Gastroesophageal sphincter (tissue), 4 donors: ENCODE data around the gene KRTAP4-6. TPM values are rescaled to one million over a fixed set of nuclear protein-coding genes. Genes with fewer than 3 reads are reported as not detected.
"Not testable (repeated sequence)": the region's sequence is repeated elsewhere in the genome, so short reads cannot be mapped to it uniquely, and the experiment has no call there.

Experiments
- ATAC-seq: fragments of 150-250 bp; one replicate; pipeline ENCODE4 v1.9.1; 2016; ENCODE audit warnings: mild to moderate bottlenecking, moderate library complexity
- H3K27ac ChIP-seq, 4 donors: fragments of 200-600 bp; sonication (generic) in 3 of 4; 1 replicate in 3 of 4; 2 replicates in 1 of 4; pipeline ENCODE4 v1.5.1; 2016 to 2019
- H3K27me3 ChIP-seq: fragments of 200-600 bp; sonication (generic); one replicate; pipeline ENCODE4 v1.5.1; 2019
- H3K36me3 ChIP-seq, 2 donors: fragments of 200-600 bp; sonication (generic); one replicate each; pipeline ENCODE4 v1.5.1; 2019; ENCODE audit warnings: control low read depth in 1 of 2
- H3K4me1 ChIP-seq, 3 donors: fragments of 200-600 bp; sonication (generic); 1 replicate in 2 of 3; 2 replicates in 1 of 3; pipeline ENCODE4 v1.5.1; 2016 to 2019; ENCODE audit warnings: control low read depth in 2 of 3
- H3K4me3 ChIP-seq, 2 donors: fragments of 200-600 bp; sonication (generic); one replicate each; pipeline ENCODE4 v1.5.1; 2019; ENCODE audit warnings: mild to moderate bottlenecking in 1 of 2, moderate library complexity in 1 of 2
- H3K9me3 ChIP-seq, 3 donors: fragments of 200-600 bp; sonication (generic); one replicate each; pipeline ENCODE4 v1.5.1; 2017 to 2019; ENCODE audit warnings: control low read depth in 2 of 3
- CTCF ChIP-seq, 4 experiments: fragments of 200-600 bp in 2 of 4; fragments of 450-650 bp in 2 of 4; sonication (generic) in 1 of 4; IDR thresholded peaks; one replicate each; pipeline ENCODE4 v1.5.1; 2017 to 2019; ENCODE audit warnings: antibody characterized with exemption in 4 of 4, mild to moderate bottlenecking in 2 of 4, moderate library complexity in 2 of 4
- EP300 ChIP-seq: sonication (generic); formaldehyde crosslinking; IDR thresholded peaks from one replicate; pipeline ENCODE4 v1.6.1; 2017; ENCODE audit warnings: antibody characterized with exemption, mild to moderate bottlenecking
- POLR2A ChIP-seq, 2 donors: fragments of 450-650 bp; IDR thresholded peaks; one replicate each; pipeline ENCODE4 v1.6.1; 2017; ENCODE audit warnings: antibody characterized with exemption in 2 of 2, mild to moderate bottlenecking in 2 of 2, moderate library complexity in 1 of 2
- POLR2AphosphoS5 ChIP-seq: sonication (generic); formaldehyde crosslinking; IDR thresholded peaks from one replicate; pipeline ENCODE4 v1.6.1; 2017; ENCODE audit warnings: antibody characterized with exemption
- WGBS, 2 donors: methylation state at CpG; one replicate each; pipeline ENCODE4 v1.1.5; 2018; ENCODE audit warnings: low coverage in 1 of 2; 5-methylcytosine and 5-hydroxymethylcytosine counted together
- small RNA-seq, 4 donors: library from RNA; depleted of rRNA; stranded (forward); fragments of <200 nt; gene quantifications; one replicate each; pipeline ENCODE3, GENCODE V24; 2016
- total RNA-seq, 4 donors: library from RNA; depleted of rRNA; stranded (reverse); fragments of >200 nt; gene quantifications; one replicate each; pipeline ENCODE4 v1.1.0, GENCODE V29; 2016

KRTAP4-6 gene
- total RNA-seq, 4 donors from 2014 or later, result not detected

- 18 to 47% methylated on average over 5 of the region's 10 CpGs for WGBS, 2 donors
- Histone ChIP-seq H3K27ac (no peak within 1 kb of the TSS), H3K36me3 (no peaks in the 10 kb centered on the region), H3K4me1 (no peaks in the 10 kb centered on the region), H3K9me3 (no peaks in the 10 kb centered on the region), H3K4me3 (no peak within 1 kb of the TSS), H3K27me3 (peaks cover 32% of the 10 kb centered on the region)
- no peak for ATAC-seq
- TF ChIP-seq POLR2A (IDR thresholded peaks at IDR 0.05), result no peak
- TF ChIP-seq CTCF (IDR thresholded peaks at IDR 0.05), result no peak
- no peak for TF ChIP-seq EP300
- TF ChIP-seq POLR2AphosphoS5, result no peak
Measured at GRCh38 chr17:41101586-41102259, 38.6 kb downstream of the KRTAP4-6 start, which contains the start of gene KRTAP4-16. TSS of gene KRTAP4-16 (minus strand) at chr17:41102209. CDS start at chr17:41102209, 0 bp downstream.

- WGBS, 2 donors, result 47 to 48% methylated on average over 6 to 7 of the region's 7 CpGs
- H3K36me3 ChIP-seq, H3K4me1 ChIP-seq, H3K4me3 ChIP-seq, H3K27ac ChIP-seq, H3K9me3 ChIP-seq, ATAC-seq: not testable (repeated sequence)
- H3K27me3 ChIP-seq, result peaks cover 26% of the 10 kb centered on the region
Measured at GRCh38 chr17:41099682-41100480, 40.5 kb downstream of the KRTAP4-6 start.

GRCh38 chr17:41098481-41098880, 41.9 kb downstream of the KRTAP4-6 start:
- H3K27ac ChIP-seq, result no peak overlapping the region
- 67 to 89% methylated on average over 3 to 6 of the region's 6 CpGs for WGBS, 2 donors
- no peaks in the 10 kb centered on the region for H3K36me3 ChIP-seq
- TF ChIP-seq CTCF (IDR thresholded peaks at IDR 0.05) (no peak), EP300 (no peak), POLR2AphosphoS5 (no peak), POLR2A (IDR thresholded peaks at IDR 0.05) (no peak)
- ATAC-seq, result no peak
- no peaks in the 10 kb centered on the region for H3K4me1 ChIP-seq
- peaks cover 26% of the 10 kb centered on the region for H3K27me3 ChIP-seq
- H3K9me3 ChIP-seq, result no peaks in the 10 kb centered on the region
- no peak overlapping the region for H3K4me3 ChIP-seq

- H3K27ac ChIP-seq, result no peak within 1 kb of the TSS
- H3K9me3 ChIP-seq, result no peaks in the 10 kb centered on the region
- H3K36me3 ChIP-seq, result no peaks in the 10 kb centered on the region
- no peaks in the 10 kb centered on the region for H3K4me1 ChIP-seq
- WGBS, 2 donors, result 49 to 93% methylated on average over 2 to 4 of the region's 4 CpGs
- no peak for TF ChIP-seq POLR2A (IDR thresholded peaks at IDR 0.05)
- ATAC-seq, result no peak
- no peak within 1 kb of the TSS for H3K4me3 ChIP-seq
- H3K27me3 ChIP-seq, result peaks cover 26% of the 10 kb centered on the region
Measured at GRCh38 chr17:41098042-41098441, 42.3 kb downstream of the KRTAP4-6 start, which contains the start of gene KRTAP4-8. TSS of gene KRTAP4-8 (minus strand) at chr17:41098142. CDS start at chr17:41098084, 58 bp downstream.

- no peaks in the 10 kb centered on the region for H3K4me1 ChIP-seq
- no peak for ATAC-seq
- TF ChIP-seq EP300, result no peak
- no peak for TF ChIP-seq POLR2AphosphoS5
- TF ChIP-seq CTCF (IDR thresholded peaks at IDR 0.05), result no peak
- no peak for TF ChIP-seq POLR2A (IDR thresholded peaks at IDR 0.05)
- 84 to 85% methylated on average over 5 to 7 of the region's 7 CpGs for WGBS, 2 donors
- peaks cover 19% of the 10 kb centered on the region for H3K27me3 ChIP-seq
- no peak overlapping the region for H3K27ac ChIP-seq
- no peaks in the 10 kb centered on the region for H3K36me3 ChIP-seq
- no peaks in the 10 kb centered on the region for H3K9me3 ChIP-seq
- H3K4me3 ChIP-seq, result no peak overlapping the region
Measured at GRCh38 chr17:41096055-41096454, 44.3 kb downstream of the KRTAP4-6 start.

Small RNA genes lying within 50 kb of the gene (small RNA-seq; reads per million reads assigned to genes)
- gene KRTAP4-17P, result 0 reads per million in 4 donors

Other genes starting within 250 kb of the KRTAP4-6 start
- gene KRT23, start 202.9 kb downstream of the KRTAP4-6 start, total RNA-seq, result 1 to 10 TPM in 1 of 4 donors, not detected in 3; 6.1 TPM
- not detected for gene KRT39, start 173.6 kb downstream of the KRTAP4-6 start, total RNA-seq
- not detected for gene KRT40, start 156.2 kb downstream of the KRTAP4-6 start, total RNA-seq
- not detected for gene KRTAP3-3, start 146.4 kb downstream of the KRTAP4-6 start, total RNA-seq
- not detected for gene KRTAP3-2, start 140.6 kb downstream of the KRTAP4-6 start, total RNA-seq
- gene KRTAP3-1, start 131.4 kb downstream of the KRTAP4-6 start, total RNA-seq, result not detected
- gene KRTAP1-5, start 113.3 kb downstream of the KRTAP4-6 start, total RNA-seq, result not detected
- not detected for gene KRTAP1-4, start 110.3 kb downstream of the KRTAP4-6 start, total RNA-seq
- not detected for gene KRTAP1-3, start 105.7 kb downstream of the KRTAP4-6 start, total RNA-seq
- not detected for gene KRTAP1-1, start 99.1 kb downstream of the KRTAP4-6 start, total RNA-seq
- not detected for gene KRTAP2-1, start 93.2 kb downstream of the KRTAP4-6 start, total RNA-seq
- not detected for gene KRTAP2-2, start 85.3 kb downstream of the KRTAP4-6 start, total RNA-seq
- gene KRTAP2-3, start 80.4 kb downstream of the KRTAP4-6 start, total RNA-seq, result not detected
- not detected for gene KRTAP2-4, start 74.7 kb downstream of the KRTAP4-6 start, total RNA-seq
- gene KRTAP4-7, start 56.4 kb downstream of the KRTAP4-6 start, total RNA-seq, result not detected
- gene KRTAP4-8, start 42.4 kb downstream of the KRTAP4-6 start, total RNA-seq, result not detected
- not detected for gene KRTAP4-16, start 38.3 kb downstream of the KRTAP4-6 start, total RNA-seq
- gene KRTAP4-9, start 35.2 kb downstream of the KRTAP4-6 start, total RNA-seq, result not detected
- gene KRTAP4-11, start 22.2 kb downstream of the KRTAP4-6 start, total RNA-seq, result not detected
- not detected for gene KRTAP4-12, start 16.4 kb downstream of the KRTAP4-6 start, total RNA-seq
- gene KRTAP4-5, start 9.3 kb upstream of the KRTAP4-6 start, total RNA-seq, result not detected
- gene KRTAP4-4, start 20.2 kb upstream of the KRTAP4-6 start, total RNA-seq, result not detected
- gene KRTAP4-3, start 27.7 kb upstream of the KRTAP4-6 start, total RNA-seq, result not detected
- gene KRTAP4-2, start 37.7 kb upstream of the KRTAP4-6 start, total RNA-seq, result not detected
- not detected for gene KRTAP4-1, start 44.4 kb upstream of the KRTAP4-6 start, total RNA-seq
- gene KRTAP9-1, start 49.3 kb upstream of the KRTAP4-6 start, total RNA-seq, result not detected
- gene KRTAP9-2, start 86.1 kb upstream of the KRTAP4-6 start, total RNA-seq, result not detected
- not detected for gene KRTAP9-3, start 91.9 kb upstream of the KRTAP4-6 start, total RNA-seq
- gene KRTAP9-8, start 97.5 kb upstream of the KRTAP4-6 start, total RNA-seq, result not detected
- not detected for gene KRTAP9-4, start 109.1 kb upstream of the KRTAP4-6 start, total RNA-seq
- gene KRTAP9-9, start 114.8 kb upstream of the KRTAP4-6 start, total RNA-seq, result not detected
- not detected for gene KRTAP9-6, start 124.8 kb upstream of the KRTAP4-6 start, total RNA-seq
- under 1 TPM in 1 of 4 donors, not detected in 3; 0.66 TPM for gene KRTAP9-7, start 135.2 kb upstream of the KRTAP4-6 start, total RNA-seq
- gene KRTAP29-1, start 162.3 kb upstream of the KRTAP4-6 start, total RNA-seq, result not detected
- not detected for gene KRTAP16-1, start 168.8 kb upstream of the KRTAP4-6 start, total RNA-seq
- gene KRTAP17-1, start 175.2 kb upstream of the KRTAP4-6 start, total RNA-seq, result not detected
- gene KRT33A, start 210.3 kb upstream of the KRTAP4-6 start, total RNA-seq, result not detected
- not detected for gene KRT33B, start 229.3 kb upstream of the KRTAP4-6 start, total RNA-seq
- under 1 TPM in 1 of 4 donors, not detected in 3; 0.27 TPM for gene KRT34, start 241.8 kb upstream of the KRTAP4-6 start, total RNA-seq